Stimulated activated naive CD4-positive, alpha-beta T cell treated with Interleukin-2 at 50 U/mL for 16 hours (primary cell): Measurements from ENCODE around the gene RPL19.
A peak's percentile ranks its signal among the peaks of the same experiment; 100 is the strongest.

Experiments used
- DNase-seq: peaks from one replicate; lab custom pipeline; 2025; lab: John Stamatoyannopoulos, UW

Gene RPL19

DNA sequence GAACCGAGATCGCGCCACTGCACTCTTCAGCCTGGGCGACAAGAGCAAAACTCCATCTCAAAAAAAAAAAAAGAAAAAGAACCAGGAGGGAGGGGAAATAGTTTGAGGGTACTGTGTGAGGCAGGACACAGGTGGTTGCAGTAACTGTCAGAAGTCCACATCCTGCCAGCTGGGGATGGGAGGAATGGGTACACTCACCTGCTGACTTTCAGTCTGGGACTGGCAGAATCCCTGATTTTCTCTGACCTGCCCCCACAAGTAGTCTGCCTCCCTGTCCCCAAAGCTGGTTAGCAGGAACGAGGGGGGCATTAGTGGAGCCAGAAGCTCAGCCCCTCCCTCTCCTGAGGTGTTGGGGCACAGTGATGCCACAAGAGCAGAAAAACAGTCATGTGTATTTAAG, 27.0 kb upstream of the RPL19 start:
- no peak for DNase-seq

GRCh38 chr17:39173526-39174274, 26.4 kb upstream of the RPL19 start:
- DNase-seq = no peak

DNA sequence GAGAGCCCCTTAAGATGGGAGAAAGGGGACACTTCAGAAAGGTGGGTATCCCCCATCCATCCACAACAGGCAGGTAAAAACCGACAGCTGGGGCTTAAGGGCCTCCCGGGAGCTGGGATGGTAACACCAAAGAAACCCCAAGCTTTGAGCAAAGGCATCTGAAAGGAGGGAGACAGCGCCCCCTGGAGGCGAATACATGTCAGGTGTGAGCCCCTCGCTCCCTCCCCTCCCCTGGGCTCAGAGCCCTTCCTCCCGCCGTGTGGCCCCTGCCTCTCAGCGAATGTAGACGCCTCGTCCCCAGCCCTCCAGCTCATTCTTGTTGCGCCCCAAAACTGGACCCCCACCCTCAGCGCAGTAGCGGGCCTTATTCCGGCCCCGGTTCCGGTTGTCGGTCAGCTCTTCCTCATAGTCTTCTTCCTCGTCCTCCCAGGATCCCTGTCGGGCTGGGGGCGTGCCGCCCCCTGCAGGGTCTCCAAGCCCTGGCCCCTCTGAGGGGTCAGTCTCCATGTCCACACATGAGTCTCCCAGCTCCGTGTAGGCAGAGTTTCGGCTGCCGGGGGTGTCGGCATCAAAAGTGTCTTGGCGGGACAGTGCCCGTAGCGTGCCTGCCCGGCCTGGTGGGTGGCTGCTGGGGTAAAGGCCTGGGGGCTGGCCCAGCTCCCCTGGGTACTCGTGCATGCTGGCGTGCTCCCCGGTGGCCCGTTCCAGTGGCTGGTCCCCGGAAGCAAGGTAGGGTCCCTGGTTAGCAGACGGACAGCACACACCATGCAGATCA, 25.0 kb upstream of the RPL19 start:
- peak; percentile 70 for DNase-seq

DNA sequence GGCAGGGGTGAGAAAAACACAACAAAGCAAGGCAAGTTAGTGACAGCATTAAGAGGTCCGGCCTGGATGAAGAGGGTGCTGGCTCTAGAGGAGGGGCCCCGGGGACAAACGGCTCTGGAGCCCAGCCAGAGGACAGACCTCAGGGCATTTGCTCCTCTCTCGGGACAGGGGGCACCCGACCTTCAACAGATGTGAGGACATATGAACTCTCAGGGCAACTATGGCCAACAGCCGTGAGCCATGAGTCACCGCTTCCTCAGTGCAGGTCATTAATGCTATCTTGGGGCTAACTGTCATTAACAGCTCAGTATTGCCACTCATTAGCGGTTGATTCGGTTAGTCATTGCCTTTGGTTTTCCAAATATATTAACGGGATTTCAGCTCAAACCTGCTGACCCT, 24.4 kb upstream of the RPL19 start:
- no peak for DNase-seq

DNA sequence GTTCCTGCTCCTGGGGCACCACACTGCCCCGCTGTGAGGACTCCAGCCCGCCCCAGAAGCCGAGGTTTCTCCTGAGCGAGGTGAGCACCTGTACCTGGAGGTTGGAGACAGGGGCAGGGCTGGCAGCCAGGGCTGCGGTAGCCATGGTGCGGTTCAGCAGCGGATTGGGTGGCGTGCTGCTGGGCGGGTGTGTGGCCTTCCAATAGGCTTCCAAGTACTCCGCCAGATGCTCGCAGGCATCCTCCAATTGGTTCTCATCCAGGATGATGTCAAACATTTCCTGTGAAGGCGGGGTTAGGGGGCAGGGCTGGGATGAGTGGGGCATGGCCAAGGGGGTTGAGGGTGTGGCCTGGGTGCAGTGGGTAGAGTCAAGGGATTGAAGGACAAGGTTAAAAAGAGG, 22.8 kb upstream of the RPL19 start:
- DNase-seq = no peak

- no peak for DNase-seq
These were observed 21.5 kb upstream of the RPL19 start for GRCh38 chr17:39178536-39178935.

DNA sequence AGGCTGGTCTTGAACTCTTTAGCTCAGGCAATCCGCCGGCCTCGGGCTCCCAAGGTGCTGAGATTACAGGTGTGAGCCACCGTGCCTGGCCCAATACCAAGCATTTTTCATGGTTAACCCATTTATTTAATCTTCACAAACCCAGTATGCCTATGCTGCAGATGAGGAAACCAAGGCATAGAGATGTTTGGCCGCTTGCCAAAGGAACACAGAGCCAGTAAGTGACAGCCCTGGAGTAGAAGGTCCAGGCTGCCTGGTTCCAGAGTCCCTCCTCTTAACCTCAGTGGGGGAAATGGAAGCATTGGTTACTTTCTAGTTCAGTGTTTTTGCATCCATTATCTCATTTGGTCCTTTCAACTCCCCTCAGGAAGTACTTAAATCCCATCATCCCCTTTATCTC, 18.8 kb upstream of the RPL19 start:
- no peak for DNase-seq

GRCh38 chr17:39183045-39183444, 17.0 kb upstream of the RPL19 start:
- no peak for DNase-seq

DNA sequence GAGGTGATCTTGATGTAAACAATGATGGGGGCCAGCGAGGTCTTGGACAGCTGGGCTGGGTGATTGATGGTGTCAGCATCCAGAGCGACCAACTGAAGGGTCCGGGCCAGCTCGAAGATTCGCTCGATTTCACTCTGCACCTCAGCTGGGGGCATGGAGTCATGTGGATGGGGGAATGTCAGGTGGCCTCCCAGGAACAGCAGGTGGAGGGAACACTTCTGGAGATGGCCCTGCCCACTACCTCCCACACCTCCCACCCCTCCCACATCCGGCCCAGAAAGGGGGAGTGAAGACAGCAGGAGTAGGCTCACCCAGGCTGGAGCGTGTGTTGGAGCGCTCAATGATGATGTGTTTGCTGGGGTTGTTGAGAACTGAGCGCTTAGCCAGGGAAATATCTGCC, 16.4 kb upstream of the RPL19 start:
- DNase-seq = no peak

DNA sequence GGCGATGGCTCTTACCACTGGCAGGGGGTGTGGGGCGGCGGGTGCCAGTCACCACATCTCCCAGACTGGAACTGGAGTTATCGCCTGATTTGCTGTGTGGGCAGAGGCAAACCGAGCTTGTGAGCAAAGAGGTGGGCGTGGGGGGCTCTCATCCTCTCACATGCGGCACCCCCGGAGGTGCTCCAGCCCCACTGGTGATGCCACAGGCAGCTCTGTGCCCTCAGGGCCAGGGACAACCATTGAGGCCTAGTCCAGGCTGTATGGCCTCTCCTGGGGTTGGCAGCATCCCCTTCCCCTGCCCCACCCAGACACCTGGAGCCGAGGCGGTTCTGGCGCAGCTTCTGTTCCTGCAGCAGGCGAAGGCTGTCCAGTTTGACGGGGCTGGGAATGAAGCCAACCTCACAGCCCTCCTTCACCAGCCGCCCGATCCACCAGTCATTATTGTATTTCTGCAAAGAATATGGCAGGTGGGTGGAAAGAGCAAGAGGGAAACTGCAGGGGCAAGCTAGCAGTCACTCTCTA, 13.5 kb upstream of the RPL19 start:
- DNase-seq = no peak

GRCh38 chr17:39187152-39187830, 12.8 kb upstream of the RPL19 start:
- DNase-seq = no peak

DNA sequence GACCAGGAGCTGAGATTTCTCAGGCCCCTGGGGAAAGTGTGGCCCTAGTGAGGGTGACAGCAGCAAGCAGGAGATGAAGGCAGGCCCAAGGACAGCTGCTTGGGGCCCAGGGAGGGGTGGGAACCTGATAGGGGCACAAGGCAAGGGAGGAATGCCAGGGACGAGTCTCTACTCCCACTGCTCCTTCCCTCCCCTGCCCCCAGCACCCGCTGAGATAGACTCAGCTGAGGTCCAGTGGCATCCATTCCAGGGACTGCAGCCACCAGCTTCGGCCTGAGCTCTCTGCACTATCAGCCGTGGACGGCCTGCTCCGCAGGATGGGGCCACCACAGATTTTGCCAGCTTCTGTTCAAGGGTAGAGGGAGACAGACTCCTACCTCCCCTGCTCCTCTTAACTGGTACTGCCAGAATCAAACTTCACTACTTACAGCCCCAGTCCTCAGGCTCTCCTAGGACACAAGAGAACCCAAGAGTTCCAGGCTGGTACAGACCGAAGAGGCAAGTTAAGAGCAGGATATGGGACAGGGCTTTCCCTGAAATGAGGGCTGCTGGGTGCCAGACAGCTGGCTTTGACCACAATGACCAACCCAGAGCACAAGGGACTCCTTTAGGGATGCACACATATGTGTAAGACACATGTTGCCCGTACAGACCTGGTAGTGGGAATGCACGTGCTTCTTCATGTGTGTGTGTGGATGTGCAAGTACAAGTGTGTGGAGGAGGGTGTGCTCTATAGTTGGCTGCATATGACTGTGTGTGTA, 8.2 kb upstream of the RPL19 start:
- DNase-seq = no peak

DNA sequence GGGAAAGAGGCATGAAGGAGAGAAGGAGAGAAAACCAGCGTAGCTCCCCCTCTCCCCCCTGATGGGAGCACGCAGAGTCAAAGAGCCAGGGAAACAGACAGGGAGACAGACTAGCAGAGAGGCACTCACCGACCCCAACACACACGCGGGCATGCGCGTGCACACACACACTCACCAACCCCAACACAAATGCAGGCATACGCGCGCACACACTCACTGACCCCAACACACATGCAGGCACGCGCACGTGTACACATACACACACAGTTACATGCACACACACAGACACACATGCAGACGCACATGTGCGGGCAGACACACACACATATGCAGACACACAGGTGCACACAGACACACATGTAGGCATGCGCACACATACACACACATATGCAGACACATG, 7.2 kb upstream of the RPL19 start:
- no peak for DNase-seq

GRCh38 chr17:39193346-39193745, 6.7 kb upstream of the RPL19 start:
- DNase-seq = no peak

GRCh38 chr17:39194089-39194984, 5.7 kb upstream of the RPL19 start:
- no peak for DNase-seq

- DNase-seq = no peak
These were observed 5.0 kb upstream of the RPL19 start for GRCh38 chr17:39194985-39195524.

- DNase-seq = no peak
These were observed 4.4 kb upstream of the RPL19 start for GRCh38 chr17:39195568-39196160.

- no peak for DNase-seq
These were observed 3.8 kb upstream of the RPL19 start for GRCh38 chr17:39196241-39196807.

- no peak for DNase-seq
These were observed 3.2 kb upstream of the RPL19 start for GRCh38 chr17:39196808-39197291.
